ENCODE measurements around the gene KCND2.
"Not testable (repeated sequence)": the region's sequence is repeated elsewhere in the genome, so short reads cannot be mapped to it uniquely, and the experiment has no call there.

Gene KCND2

DNA sequence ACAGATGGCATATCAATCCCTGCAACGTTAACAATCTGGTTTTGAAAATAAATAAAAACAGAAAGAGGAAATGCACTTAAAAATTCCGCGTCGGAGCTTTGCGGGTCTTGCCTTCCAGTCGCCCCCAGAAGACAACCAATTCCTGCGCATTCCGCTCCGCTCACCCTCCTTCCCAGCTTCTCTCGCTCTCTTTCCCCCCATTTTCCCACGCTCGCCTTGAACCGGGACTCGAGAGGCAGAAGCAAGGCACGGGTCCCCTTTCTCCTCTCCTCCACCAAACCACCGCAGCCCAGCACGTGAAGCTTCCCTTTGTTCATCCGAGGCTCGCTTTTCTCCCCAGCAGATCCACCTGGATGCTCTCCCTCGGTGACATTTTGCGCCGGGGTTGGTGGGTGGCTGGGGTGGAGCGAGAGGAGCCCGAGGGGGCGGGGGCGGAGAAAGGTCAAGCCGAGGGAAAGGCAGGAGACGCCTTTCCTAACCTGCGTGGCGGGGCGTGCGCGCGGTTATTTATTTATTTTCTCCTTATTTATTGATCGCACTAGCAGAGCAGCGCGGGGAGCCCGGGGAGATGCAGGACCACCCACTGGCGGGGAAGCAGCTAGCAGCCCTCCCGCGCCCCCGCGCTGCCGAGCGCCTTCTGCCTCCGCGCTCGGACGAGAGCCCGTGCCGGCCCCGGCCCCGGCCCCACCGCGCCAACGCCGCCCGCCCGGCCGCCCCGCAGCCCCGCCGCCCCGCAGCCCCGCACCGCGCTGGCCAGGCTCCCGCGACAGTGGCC is at the start of gene KCND2:
Gene KCND2 (plus strand): TSS at position 475 of the 775 bp plus-strand sequence.
- in situ Hi-C loops (cut with MboI; ENCODE audit: low sequenced_read_pairs) = no loop called here

DNA sequence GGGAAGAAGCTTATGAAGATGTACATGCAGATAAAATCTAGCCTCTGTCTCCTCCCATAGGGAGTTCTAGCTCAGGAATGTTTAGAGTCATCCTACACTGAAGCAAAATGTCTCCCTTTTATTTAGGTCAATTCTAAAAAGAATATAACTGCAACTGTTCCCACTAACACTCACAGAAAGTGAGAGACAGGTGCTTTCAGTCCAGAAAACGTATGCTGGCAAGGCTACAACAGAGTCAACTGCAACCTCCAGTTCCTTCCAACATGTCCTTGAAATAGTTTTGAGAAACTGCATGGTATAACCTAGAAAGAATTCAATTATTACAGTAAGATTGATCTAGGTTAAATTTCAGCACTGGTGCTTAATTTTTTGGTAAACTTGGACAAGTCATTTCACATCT is 46.8 kb upstream of the KCND2 start:
- in situ Hi-C loops (cut with MboI; ENCODE audit: low sequenced_read_pairs) = no loop called here

DNA sequence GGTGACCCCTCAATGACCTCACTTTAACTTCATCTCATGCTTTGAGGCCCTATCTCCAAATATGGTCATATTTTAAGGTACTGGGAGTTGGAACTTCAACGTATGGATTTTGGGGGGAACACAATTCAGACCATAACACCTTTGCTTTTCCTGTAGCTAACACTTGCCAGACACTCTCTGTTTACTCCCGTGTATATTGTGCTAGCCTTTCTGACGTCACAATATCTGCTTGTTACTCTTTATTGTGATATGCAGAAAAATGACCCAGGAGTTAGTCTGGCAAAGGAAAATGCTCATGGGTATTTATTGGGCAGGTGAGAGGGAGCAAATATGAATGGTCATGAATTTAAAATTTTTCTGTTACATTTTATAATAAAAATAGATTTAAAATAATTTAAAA is 45.7 kb upstream of the KCND2 start:
- in situ Hi-C loops (cut with MboI; ENCODE audit: low sequenced_read_pairs) = no loop called here

DNA sequence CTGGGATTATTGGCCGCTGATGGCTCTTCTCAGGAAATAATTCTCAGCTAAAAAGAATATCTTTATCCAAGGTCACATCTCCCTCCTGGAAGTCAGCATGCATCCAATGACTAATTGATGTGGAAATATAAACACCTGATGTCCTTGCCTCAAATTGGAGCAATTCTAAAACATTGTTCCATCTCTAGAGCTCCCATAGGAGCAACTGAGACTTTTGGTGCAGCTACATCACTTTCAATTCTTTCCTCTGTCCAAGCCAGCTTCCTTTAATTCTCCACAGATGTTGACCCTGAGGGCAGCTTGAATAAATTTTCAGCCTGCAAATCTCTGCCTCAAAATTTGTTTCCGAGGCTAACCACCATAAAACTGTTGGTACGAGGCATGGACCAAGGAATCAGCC is 43.9 kb upstream of the KCND2 start:
- in situ Hi-C loops (cut with MboI; ENCODE audit: low sequenced_read_pairs) = no loop called here

DNA sequence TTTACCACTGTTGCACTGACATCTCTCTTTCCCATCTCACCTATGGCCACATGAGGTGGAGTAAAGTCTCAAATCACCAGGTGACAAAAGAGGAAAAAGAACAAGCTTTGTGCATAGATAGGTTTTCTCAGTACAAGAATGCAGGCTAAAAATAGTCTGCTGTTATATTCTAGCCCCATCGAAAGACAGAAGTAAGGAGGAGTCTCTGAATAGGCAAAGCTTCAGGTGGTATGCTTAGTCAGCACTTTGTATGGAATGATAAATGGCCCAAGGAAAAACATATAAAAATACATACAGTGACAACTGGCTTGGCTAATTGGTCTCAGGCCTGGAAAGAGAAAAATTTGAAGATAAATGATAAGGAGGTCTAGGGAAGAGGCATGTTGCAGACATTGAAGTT is 39.6 kb upstream of the KCND2 start:
- in situ Hi-C loops (cut with MboI; ENCODE audit: low sequenced_read_pairs) = no loop called here

DNA sequence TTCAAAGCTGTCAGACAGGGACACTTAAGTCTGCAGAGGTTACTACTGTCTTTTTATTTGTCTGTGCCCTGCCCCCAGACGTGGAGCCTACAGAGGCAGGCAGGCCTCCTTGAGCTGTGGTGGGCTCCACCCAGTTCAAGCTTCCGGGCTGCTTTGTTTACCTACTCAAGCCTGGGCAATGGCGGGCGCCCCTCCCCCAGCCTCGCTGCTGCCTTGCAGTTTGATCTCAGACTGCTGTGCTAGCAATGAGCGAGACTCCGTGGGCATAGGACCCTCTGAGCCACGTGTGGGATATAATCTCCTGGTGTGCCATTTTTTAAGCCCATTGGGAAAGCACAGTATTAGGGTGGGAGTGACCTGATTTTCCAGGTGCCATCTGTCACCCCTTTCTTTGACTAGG is 32.6 kb upstream of the KCND2 start:
- in situ Hi-C loops (cut with MboI; ENCODE audit: low sequenced_read_pairs) = not testable (repeated sequence)

DNA sequence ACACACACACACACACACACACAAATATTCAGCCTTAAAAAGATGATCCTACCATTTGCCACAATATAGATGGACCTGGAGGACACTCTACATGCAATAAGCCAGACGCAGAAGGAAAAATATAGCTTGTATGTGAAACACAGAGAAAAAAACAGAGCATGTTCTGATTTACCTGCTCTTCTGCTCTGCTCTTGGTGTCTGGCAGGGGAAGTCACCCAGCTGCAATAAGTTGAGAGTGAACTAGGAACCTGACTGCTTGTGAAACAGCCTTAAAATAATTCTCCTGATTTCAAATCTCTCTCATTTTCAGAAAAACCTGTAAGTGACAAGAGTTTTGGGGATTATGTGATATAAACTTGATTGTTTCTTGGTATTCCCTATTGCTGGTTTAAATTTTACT is 31.0 kb upstream of the KCND2 start:
- in situ Hi-C loops (cut with MboI; ENCODE audit: low sequenced_read_pairs) = no loop called here

DNA sequence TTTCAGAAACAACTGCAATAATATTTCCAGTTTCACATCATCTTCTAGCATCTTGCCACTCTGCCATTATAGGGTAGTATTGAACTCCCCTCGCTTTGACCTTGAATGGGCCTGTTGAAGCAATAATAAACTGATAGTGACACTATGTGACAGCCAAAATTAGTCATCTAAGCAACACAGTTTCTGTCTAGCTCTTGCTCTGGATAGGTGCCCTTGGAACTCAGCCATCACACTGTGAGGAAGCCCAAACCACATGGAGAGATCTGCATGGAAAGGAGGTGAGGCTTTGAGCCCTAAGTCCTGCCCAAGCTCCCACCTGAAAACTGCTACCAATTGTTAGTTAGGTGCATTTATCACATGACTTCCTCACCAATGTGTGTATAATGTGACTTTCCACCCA is 18.1 kb upstream of the KCND2 start:
- in situ Hi-C loops (cut with MboI; ENCODE audit: low sequenced_read_pairs) = no loop called here

DNA sequence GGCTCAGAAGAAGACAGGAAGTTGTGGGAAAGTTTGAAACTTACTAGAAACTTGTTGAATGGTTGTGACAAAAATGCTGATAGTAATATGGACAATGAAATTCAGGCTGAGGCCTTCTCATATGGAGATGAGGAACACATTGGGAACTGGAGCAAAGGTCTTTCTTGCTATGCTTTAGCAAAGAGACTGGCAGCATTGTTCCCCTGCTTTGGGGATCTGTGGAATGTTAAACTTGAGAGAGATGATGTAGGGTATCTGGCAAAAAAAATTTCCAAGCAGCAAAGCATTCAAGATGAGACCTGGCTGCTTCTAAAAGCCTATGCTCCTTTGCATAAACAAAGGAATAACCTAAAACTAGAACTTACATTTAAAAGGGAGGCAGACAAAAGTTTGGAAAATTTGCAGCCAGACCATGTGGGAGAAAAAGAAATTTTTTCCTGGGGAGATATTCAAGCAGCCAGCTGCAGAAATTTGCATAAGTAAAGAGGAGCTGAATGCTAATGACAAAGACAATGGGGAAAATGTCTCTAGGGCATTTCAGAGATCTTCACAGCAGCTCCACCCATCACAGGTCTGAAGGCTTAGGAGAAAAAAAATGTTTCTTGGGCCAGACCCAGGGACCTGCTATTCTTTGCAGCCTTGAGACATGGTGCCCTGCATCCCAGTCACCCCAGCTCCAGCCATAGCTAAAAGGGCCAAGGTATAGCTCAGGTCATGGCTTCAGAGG is 16.5 kb upstream of the KCND2 start:
- in situ Hi-C loops (cut with MboI; ENCODE audit: low sequenced_read_pairs) = no loop called here

DNA sequence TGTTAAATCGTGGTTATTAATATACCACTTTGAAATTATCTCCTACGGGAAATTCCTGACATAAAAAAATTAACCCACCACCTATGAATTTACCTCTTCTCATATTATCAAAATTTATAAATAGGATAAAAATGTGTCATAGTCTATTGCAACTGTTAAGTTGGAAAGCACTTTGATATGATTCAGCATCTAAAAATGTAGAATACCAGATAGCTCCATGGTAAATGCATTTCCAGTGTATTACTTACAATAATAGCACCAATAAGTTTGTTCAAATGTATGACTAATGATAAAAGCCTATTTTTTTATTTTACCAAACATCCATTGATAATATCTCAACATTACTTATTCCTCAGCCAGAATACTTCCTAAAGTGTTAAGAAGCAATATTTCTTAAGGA is 13.6 kb upstream of the KCND2 start:
- in situ Hi-C loops (cut with MboI; ENCODE audit: low sequenced_read_pairs) = no loop called here

DNA sequence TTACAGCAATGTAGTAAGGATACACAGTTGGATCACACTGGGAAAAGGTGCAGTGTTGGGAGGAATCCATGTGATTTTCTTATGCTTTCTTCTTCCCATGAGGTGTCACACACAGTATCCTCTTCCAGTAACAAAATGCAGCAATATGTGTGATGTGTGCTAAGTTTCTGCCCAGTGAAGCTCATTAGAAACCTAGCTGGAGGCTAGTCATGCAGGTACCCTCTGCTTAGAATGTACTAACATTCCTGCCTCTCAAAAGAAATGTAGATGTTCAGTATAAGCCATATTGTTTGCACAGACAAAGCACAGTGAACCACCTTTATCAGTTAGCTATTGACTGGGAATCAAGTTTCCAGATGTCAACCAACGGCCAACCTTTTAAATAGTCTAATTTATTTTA is 12.9 kb upstream of the KCND2 start:
- in situ Hi-C loops (cut with MboI; ENCODE audit: low sequenced_read_pairs) = no loop called here

DNA sequence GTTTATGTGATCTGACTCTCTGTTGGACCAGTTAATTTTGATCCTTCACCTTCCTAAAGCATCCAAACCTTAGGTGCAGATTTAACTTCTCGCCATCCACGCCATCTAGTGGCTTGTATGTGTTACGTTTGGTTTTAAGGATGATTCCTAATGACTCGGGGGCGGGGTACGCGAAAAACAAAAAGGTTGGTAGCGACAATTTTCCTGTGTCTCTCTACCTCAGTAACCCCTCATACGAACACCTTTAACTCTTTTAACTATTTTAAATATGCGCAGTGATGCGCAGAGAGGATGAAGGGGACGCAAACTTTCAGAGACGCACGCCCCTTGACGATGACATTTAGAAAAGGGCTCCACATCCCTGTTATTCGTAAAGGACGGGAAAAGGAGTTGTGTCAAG is 714 bp upstream of the KCND2 start:
- in situ Hi-C loops (cut with MboI; ENCODE audit: low sequenced_read_pairs) = no loop called here

DNA sequence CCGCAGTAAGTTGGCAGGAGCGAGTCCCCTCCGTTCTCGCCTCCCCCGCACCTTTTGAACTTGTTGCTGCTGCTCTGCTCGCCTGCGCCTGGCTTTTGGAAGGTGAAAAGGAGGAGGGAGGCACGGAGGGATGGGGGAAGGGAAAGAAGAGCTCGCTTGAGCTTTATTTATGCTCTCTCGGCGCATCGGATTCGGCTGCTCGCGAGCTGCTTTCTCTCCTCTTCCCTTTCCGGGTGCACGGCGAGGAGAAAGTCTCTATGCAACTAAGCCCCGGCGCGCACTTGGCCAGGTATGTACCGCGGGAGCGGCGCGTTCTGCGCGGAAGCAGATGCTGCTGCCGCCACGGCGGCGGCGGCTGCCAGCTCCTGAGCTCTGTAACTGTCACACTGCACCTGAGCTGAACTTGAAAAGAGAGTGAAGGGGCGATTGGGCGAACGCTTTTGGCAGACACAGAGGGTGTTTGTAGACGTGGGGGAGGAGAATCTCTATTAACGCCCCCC is 551 bp downstream of the KCND2 start:
- in situ Hi-C loops (cut with MboI; ENCODE audit: low sequenced_read_pairs) = no loop called here

DNA sequence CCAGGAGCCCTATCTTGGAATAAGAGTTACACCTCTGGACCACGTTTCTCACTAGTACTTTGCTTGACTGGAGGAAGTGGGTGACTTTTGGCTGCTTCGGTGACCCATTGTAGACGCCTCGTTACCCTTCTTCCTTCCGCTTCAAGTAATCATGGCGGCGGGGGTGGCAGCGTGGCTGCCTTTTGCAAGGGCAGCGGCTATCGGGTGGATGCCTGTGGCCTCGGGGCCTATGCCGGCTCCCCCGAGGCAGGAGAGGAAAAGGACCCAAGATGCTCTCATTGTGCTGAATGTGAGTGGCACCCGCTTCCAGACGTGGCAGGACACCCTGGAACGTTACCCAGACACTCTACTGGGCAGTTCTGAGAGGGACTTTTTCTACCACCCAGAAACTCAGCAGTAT is 1.5 kb downstream of the KCND2 start:
- in situ Hi-C loops (cut with MboI; ENCODE audit: low sequenced_read_pairs) = no loop called here

DNA sequence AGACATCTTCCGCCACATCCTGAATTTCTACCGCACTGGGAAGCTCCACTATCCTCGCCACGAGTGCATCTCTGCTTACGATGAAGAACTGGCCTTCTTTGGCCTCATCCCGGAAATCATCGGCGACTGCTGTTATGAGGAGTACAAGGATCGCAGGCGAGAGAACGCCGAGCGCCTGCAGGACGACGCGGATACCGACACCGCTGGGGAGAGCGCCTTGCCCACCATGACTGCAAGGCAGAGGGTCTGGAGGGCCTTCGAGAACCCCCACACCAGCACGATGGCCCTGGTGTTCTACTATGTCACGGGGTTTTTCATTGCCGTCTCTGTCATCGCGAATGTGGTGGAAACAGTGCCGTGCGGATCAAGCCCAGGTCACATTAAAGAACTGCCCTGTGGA is 1.9 kb downstream of the KCND2 start:
- in situ Hi-C loops (cut with MboI; ENCODE audit: low sequenced_read_pairs) = no loop called here

DNA sequence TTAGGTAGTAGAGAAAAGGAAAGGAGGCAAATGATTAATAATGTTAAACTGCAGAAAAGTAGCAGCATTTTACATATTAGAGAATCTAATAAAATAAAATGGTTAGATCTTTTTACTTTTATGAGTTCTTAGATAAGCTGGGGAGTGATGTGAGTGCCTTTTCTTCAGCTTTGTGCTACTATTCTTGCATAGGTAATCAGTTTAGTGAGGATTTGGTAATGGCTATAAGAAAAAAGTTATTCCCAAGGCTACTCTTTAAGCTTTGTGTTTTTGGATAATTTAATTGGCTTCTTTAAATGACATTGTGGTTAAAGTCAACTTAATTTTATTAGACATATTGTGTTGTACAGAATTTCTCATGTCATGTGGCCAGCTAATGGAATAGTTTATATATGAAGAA is 3.7 kb downstream of the KCND2 start:
- in situ Hi-C loops (cut with MboI; ENCODE audit: low sequenced_read_pairs) = no loop called here

DNA sequence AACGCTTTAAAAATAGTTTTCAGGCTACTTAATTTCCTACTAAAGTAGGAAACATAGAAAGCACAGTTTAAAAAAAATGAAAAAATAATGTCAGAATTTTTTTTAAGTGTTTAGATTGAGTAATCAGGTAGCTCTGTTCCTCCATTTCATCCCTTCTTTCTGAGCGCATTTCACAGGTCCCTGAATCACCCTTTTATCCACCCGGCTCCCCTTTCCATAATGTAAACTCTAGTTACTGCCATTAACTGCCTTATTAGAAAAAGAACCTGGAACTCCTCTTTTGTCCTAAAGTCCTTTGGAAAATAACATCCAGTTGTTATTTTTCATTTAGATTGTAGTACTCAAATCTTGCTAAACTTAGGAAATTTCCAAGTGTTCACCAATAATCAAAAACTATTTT is 5.8 kb downstream of the KCND2 start:
- in situ Hi-C loops (cut with MboI; ENCODE audit: low sequenced_read_pairs) = no loop called here

DNA sequence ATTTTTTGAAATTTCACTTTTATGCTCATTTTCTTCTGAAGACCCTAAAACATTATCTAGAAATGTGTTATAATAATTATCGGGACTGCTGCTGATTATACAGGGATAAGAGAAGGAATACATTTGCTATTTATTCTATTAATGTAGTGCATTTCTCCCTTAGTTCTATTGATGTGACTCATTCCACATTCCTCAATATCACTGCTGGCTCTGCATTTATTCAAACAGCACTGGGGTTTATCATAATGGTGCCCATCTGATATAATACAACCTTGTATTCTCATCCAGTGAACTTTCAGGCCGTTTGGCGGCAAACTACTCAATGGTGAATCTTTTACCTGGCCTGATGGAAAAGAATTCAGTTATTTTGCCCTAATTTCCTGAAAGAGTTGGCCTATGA is 7.8 kb downstream of the KCND2 start:
- in situ Hi-C loops (cut with MboI; ENCODE audit: low sequenced_read_pairs) = no loop called here

DNA sequence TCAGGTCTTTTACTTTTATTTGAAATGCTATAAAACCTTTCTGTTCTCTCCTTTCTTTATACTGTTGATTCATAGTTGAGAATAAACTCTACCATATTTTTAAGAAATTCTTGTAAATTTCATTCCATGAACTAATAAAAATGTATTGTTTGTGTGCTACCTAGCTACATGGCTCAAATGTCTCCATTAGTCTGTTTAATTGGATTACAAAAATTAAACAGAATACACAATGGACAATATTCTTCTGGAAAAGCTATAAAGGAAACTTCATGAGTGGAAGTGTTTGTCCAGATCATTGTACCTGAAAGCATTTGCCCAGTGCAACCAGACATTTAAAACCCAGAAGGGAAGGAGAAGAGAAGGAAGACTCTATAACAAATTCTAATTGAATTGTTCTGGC is 20.1 kb downstream of the KCND2 start:
- in situ Hi-C loops (cut with MboI; ENCODE audit: low sequenced_read_pairs) = no loop called here

DNA sequence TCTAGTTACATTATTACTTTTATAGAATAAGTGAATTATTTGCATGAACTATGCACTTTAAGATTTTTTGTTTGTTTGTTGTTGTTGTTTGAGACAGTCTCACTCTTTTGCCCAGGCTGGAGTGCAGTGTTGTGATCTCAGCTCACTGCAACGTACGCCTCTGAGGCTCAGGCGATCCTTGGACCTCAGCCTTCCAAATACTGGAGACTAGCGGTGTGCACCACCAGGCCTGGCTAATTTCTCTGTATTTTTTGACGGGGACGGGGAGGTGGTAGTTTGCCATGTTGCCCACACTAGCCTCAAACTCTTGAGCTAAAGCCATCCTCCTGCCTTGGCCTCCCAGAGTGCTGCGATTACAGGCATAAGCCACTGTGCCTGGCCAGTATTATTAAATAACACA is 29.2 kb downstream of the KCND2 start:
- in situ Hi-C loops (cut with MboI; ENCODE audit: low sequenced_read_pairs) = no loop called here

DNA sequence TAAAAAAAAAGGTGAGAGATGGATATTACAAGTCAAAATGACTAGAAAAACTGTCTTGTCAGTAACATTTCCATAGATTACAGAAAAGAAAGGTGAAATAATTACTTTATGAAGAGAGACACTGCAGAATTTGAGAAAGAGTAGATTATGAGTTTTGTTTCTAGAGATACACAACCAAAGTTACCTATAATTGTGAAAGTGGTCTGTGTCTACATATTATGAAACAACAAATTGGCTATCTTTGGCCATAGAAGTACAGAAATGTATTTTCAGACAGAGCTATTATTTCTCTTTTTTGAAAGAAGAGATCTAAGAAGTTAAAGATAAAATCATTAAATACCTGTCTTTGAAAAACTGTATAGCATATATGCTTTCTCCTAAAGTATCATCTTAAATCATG is 30.1 kb downstream of the KCND2 start:
- in situ Hi-C loops (cut with MboI; ENCODE audit: low sequenced_read_pairs) = no loop called here

DNA sequence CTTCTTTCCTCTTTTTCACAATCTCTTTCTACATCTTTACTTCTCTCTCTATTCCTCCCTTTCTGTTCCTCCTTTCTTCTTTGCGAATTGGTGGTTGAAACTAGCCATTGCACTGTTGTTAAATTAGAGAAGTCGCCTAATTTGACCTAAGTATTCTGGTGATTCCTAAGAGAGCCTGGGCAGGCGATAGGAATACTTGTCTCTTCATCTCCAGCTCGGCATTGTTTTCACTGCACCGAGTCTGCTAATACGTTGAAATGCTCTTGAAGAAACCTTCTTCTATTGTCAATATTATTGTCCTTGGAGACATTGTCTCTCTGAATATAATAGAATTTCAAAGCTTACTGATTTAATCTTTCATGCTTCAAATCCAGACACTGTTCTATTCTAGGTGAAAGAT is 31.7 kb downstream of the KCND2 start:
- in situ Hi-C loops (cut with MboI; ENCODE audit: low sequenced_read_pairs) = no loop called here
